ENCODE measurements around the gene VPS4A.

The VPS4A gene

GRCh38 chr16:69307856-69308255 is 3.3 kb upstream of the VPS4A start:
- DNase-seq, result no peak

DNA sequence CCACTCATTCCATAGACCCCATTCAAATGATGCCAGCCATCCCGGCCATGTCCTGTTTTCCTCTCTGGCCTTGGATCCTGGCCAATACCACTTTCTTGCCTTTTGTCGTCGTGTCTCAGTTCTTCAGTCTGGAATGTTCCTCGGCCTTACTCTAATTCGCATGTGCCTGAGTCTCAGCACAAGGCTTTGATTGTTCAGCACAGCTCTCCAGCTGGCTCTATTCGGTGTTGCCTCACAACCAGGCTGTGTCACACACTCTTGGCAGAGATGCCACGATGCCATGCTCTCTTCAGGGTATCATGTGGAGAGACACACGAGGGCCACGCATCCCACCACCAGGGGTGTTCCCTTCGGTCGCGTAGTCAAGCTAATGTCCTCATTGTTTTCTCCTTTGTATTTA is 1.8 kb upstream of the VPS4A start:
- DNase-seq, result no peak

DNA sequence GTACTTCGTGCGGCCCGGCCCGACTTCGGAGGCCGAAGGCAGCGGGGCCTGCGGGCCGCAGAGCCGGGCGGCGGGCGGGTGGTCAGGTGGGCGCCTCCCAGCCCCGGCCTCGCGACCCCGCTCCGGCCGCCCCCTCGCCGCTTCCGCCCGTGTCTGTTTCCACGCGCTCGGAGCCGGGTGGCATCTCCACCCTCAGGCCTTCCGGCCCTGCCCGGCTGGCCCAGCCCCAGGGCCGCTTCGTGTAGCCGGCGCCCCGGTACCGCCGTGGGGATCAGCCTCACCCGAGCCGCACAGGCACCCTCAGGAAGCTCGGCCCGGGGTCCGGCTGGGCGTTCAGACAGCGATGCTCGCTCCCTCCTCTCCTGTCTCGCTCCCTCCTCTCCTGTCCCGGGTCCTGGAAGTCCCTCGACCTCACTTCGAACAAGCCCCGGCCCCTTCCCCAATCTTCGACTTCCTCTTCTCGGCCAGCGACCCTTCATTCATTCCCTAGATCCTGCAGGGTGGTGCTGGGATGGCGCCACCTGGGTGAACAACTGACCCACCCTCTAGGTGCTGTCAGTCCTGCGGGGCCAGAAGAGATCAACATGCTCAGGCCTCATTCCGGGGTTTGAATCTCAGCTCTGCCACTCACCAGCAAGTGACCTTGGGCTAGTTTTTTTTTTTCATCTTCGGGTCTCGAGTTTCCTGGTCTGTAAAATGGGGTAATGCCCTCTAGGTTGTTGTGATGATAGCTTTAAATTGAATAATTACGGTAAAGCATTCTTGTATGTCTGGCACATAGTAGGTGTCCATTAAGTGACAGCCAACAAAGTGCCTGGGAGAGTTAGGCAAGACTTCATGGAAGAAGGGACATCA is 610 bp downstream of the VPS4A start:
- peak in 1 of 2 donors; percentile 70 for DNase-seq

DNA sequence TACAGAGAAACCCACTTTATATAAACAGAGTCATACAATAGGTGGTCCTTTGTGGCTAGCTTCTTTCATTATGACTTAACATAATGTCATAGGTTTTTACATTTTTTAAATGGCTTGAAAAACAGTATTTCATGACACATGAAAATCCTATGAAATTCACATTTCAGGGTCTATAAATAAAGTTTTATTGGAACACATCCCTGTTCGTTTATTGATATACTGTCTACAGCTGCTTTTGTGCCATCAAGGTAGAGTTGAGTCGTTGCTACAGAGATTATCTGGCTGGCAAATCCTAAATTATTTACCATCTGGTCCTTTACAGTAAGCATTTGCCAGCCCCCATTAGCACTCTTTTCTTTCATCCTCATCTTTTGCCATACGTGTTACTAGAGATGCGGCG is 2.3 kb downstream of the VPS4A start:
- DNase-seq, result no peak

- no peak for DNase-seq
Observed at GRCh38 chr16:69314534-69314933, 3.4 kb downstream of the VPS4A start.

- no peak for DNase-seq
Observed at GRCh38 chr16:69315486-69316311, 4.5 kb downstream of the VPS4A start.

- DNase-seq, result no peak
Observed at GRCh38 chr16:69316595-69317034, 5.5 kb downstream of the VPS4A start.

DNA sequence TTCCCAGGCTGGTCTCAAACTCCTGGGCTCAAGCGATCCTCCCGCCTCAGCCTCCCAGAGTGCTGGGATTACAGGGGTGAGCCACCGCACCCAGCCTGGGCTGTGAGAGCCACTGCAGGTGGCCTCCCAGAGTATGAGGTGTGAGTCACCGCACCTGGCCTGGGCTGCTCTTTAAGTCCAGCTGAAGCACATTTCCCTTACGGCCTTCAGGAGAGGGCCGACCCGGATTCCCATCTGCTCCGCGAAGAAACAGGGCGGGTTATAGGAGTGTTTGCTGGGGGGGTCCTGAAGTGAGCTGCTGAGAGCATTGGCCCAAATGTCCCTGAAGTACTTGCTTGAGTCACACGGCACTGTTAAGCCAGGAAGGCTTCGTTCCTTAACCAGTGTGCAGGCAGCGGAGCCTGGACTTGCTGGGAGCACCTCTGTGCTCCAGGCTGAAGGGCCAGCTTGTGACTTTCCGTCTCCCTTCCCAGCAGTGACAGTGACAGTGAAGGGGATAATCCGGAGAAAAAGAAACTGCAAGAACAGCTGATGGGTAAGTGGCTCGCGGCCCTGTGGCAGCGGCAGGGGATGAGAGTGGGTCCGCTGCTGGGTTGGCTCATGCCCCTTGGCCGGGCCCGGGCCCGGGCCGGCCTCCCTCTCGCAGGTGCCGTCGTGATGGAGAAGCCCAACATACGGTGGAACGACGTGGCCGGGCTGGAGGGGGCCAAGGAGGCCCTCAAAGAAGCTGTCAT is 7.2 kb downstream of the VPS4A start:
- no peak for DNase-seq

DNA sequence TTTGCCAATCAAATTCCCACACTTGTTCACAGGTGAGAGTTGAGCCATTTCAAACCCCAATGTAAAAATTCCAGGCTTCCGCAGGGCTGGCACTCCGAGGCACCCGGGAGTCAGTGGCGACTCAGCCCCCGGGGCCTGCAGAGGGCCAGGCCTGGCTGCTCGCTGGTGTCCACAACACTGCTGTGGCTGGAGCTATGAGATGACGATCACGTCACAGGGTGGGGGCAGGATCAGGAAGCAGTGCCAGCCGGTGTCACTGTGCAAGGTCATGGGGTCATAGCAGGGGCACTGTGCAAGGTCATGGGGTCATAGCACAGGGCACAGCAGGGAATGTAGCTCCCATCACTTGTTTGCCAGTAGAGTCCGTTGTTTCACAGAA is 7.8 kb downstream of the VPS4A start:
- DNase-seq, result no peak

DNA sequence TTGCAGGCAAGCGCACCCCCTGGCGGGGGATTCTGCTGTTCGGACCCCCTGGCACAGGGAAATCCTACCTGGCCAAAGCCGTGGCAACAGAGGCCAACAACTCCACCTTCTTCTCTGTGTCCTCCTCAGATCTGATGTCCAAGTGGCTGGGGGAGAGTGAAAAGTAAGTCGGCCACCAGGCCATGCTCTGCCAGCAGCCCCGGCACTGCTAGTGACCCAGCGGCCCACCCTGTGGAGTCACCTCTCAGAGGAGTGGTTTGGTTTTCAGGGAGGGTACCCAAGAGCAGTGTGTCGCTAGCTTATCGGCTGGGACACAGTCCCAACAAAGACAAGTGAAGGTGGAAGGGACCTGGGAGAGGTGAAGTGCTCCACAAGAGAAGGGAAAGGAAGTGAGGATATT is 8.2 kb downstream of the VPS4A start:
- no peak for DNase-seq

GRCh38 chr16:69319826-69320739 is 8.9 kb downstream of the VPS4A start:
- DNase-seq, result no peak

DNA sequence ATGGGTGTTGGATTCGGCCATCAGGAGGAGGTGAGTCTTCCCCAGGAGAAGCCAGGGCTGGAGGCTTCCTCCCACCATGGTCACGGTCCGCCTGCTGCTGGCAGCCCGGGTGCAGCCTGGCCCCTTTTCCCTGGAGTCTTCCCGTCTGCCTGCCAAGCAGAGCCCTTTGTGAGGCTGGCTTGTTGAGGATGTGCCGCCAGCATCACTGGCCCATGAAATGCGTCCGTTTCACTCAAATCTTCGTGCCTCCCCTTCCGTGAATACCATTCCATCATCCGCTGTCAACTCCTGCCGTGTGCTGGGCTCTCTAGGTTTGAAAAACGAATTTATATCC is 9.6 kb downstream of the VPS4A start:
- DNase-seq, result no peak

GRCh38 chr16:69321080-69321479 is 9.9 kb downstream of the VPS4A start:
- no peak for DNase-seq

DNA sequence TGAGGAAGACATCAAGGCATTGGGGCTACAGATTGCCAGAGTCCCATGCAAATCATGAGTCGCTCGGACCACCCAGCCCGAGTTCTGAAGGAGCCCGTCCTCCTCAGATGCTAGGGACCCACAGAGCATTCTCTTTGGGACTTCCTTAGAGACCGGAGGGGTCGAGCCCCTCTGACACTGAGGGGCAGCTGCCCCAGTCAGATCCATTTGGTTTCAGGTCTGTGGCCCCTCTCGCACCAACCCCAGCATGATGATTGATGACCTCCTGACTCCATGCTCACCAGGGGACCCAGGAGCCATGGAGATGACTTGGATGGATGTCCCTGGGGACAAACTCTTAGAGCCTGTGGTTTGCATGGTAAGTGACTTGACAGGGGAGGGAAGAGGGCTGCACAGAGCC is 11.2 kb downstream of the VPS4A start:
- no peak for DNase-seq

- DNase-seq, result no peak
Observed at GRCh38 chr16:69323415-69323814, 12.3 kb downstream of the VPS4A start.

DNA sequence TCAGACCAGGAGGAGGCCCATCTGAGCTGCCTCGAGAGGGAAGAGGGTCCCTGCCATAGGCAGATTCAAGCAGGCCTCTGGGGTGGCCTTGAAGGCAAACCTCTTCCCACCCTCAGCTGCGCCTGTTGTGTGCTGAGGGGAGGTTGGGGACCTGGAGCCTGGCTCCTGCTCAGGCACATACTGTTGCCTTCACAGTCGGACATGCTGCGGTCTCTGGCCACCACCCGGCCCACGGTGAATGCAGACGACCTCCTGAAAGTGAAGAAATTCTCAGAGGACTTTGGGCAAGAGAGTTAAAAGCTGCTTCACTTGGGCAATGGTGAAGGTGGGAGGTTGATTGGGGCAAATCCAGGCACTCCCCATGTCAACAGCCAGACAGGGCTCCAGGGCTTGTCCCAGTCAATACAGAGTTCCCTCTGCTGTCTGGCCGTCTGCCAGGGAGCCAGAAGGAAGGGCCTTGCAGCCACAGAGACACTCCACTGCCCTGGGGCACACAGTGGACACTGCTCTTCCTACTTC is 12.9 kb downstream of the VPS4A start:
- DNase-seq, result no peak

DNA sequence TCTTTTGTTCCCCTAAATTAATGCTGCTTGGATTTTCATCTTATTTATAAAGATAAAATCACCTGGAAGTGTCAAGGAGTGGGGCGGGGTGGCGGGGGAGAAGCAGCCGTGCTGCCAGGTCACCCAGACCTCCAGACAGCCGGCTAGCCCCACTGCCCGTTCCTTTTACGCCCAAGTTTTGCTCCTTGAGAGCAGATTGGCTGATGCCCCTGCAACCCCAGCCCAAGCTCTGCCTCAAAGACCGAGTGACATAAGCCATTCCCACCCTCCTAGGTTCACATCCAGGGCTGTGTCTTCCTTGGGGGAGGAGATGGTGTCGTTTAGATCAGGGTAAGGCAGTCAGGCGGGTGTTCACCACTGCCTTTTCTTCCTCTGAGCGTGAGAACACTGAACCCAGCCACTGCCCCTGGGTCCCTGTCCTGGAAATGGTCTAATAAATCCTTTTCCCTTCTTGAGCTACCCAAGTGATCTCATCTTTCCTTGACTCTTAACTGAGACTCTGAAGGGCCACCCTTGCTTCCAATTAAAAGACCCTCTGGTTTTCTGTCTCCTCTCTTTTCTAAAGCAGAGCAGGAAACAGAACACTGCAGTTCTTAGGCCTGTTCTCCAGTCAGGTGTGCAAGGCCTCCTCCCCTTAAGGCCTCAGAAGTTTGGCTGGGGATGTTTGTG is 13.6 kb downstream of the VPS4A start:
- DNase-seq, result no peak

DNA sequence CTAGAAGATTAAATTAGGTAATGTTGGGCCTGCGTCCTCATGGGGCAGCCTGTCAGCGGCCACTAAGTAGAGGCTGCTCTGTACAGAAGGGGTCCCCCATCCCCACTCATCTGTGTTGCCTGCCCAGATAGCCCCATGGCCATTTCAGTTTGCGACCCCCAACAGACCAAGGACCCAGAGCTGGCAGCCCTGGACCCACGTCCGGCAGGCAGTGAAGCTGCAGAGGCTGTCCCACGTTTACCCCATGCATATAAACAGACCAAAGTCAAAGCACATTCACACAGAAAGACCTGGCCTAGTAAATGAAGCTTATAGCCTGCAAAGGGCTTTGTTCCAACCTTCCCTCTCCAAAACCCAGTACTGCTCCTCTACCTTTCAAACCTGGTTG is 14.6 kb downstream of the VPS4A start:
- no peak for DNase-seq

- no peak for DNase-seq
Observed at GRCh38 chr16:69326172-69326873, 15.2 kb downstream of the VPS4A start.

GRCh38 chr16:69327585-69328310 is 16.6 kb downstream of the VPS4A start:
- DNase-seq, result no peak
